COR-L47 (cell line): ENCODE results near the gene MGST3.
A peak's percentile ranks its signal among the peaks of the same experiment; 100 is the strongest.
"Not testable (repeated sequence)": the region's sequence is repeated elsewhere in the genome, so short reads cannot be mapped to it uniquely, and the experiment has no call there.

Experiments
- DNase-seq: peaks from one replicate; lab custom pipeline; 2025; lab: John Stamatoyannopoulos, UW

Gene MGST3

GRCh38 chr1:165630629-165631341 lies at the start of gene MGST3:
Gene MGST3, plus strand, starts transcription at chr1:165631234. Its CDS starts 18,614 bp downstream, at chr1:165649848.
- peak; percentile 95 for DNase-seq

GRCh38 chr1:165581926-165582325 lies 49.1 kb upstream of the MGST3 start:
- DNase-seq = no peak

- no peak for DNase-seq
These were observed 44.6 kb upstream of the MGST3 start for GRCh38 chr1:165586398-165586797.

- not testable (repeated sequence) for DNase-seq
These were observed 39.6 kb upstream of the MGST3 start for GRCh38 chr1:165591391-165591790.

GRCh38 chr1:165592945-165593823 lies 37.9 kb upstream of the MGST3 start:
- DNase-seq = peak; percentile 55

GRCh38 chr1:165595246-165595938 lies 35.6 kb upstream of the MGST3 start:
- no peak for DNase-seq

- DNase-seq = peak; percentile 98
These were observed 33.0 kb upstream of the MGST3 start for GRCh38 chr1:165597883-165598675.

- peak; percentile 2 for DNase-seq
These were observed 32.4 kb upstream of the MGST3 start for GRCh38 chr1:165598676-165599059.

- no peak for DNase-seq
These were observed 30.2 kb upstream of the MGST3 start for GRCh38 chr1:165600793-165601192.

- no peak for DNase-seq
These were observed 27.2 kb upstream of the MGST3 start for GRCh38 chr1:165603810-165604209.

- DNase-seq = no peak
These were observed 25.8 kb upstream of the MGST3 start for GRCh38 chr1:165605246-165605645.

GRCh38 chr1:165606676-165607075 lies 24.4 kb upstream of the MGST3 start:
- not testable (repeated sequence) for DNase-seq

- no peak for DNase-seq
These were observed 20.2 kb upstream of the MGST3 start for GRCh38 chr1:165610866-165611265.

- DNase-seq = no peak
These were observed 19.0 kb upstream of the MGST3 start for GRCh38 chr1:165612062-165612461.

- no peak for DNase-seq
These were observed 14.9 kb upstream of the MGST3 start for GRCh38 chr1:165616054-165616612.

GRCh38 chr1:165616987-165617546 lies 14.0 kb upstream of the MGST3 start:
- no peak for DNase-seq

- no peak for DNase-seq
These were observed 11.3 kb upstream of the MGST3 start for GRCh38 chr1:165619647-165620151.

GRCh38 chr1:165623624-165624023 lies 7.4 kb upstream of the MGST3 start:
- DNase-seq = no peak

GRCh38 chr1:165624441-165624840 lies 6.6 kb upstream of the MGST3 start:
- DNase-seq = no peak

GRCh38 chr1:165628147-165628822 lies 2.7 kb upstream of the MGST3 start:
- DNase-seq = no peak
